GM19324 (cell line): ENCODE data around the gene ALKBH4.
A peak's percentile ranks its signal among the peaks of the same experiment; 100 is the strongest.
"Not testable (repeated sequence)": the region's sequence is repeated elsewhere in the genome, so short reads cannot be mapped to it uniquely, and the experiment has no call there.

Source experiments
- ATAC-seq: cut with Tn5 transposase; IDR thresholded peaks from one replicate; pipeline ENCODE4 v1.9.1; 2021; ENCODE audit warnings: mild to moderate bottlenecking, moderate library complexity; ENCODE audit not compliant: unreplicated experiment, low FRiP score

ALKBH4 gene

GRCh38 chr7:102464577-102465280 is at the start of gene ALKBH4, which contains the start of gene LRWD1:
ALKBH4 (minus strand) TSS chr7:102464863; CDS start chr7:102464836, 27 bp downstream.
LRWD1 (plus strand) TSS chr7:102464984; CDS start chr7:102465081, 97 bp downstream.
- peak; percentile 92 for ATAC-seq

- ATAC-seq, result not testable (repeated sequence)
Measured at GRCh38 chr7:102512642-102513221, 48.1 kb upstream of the ALKBH4 start.

GRCh38 chr7:102511860-102512522 is 47.3 kb upstream of the ALKBH4 start:
- peak; percentile 33 for ATAC-seq

- not testable (repeated sequence) for ATAC-seq
Measured at GRCh38 chr7:102510575-102510974, 45.9 kb upstream of the ALKBH4 start.

- ATAC-seq, result not testable (repeated sequence)
Measured at GRCh38 chr7:102507410-102508088, 42.9 kb upstream of the ALKBH4 start.

- not testable (repeated sequence) for ATAC-seq
Measured at GRCh38 chr7:102505298-102506185, 40.9 kb upstream of the ALKBH4 start.

GRCh38 chr7:102503141-102503540 is 38.5 kb upstream of the ALKBH4 start:
- not testable (repeated sequence) for ATAC-seq

GRCh38 chr7:102498321-102498720 is 33.7 kb upstream of the ALKBH4 start:
- not testable (repeated sequence) for ATAC-seq

- ATAC-seq, result not testable (repeated sequence)
Measured at GRCh38 chr7:102497308-102497707, 32.6 kb upstream of the ALKBH4 start.

- not testable (repeated sequence) for ATAC-seq
Measured at GRCh38 chr7:102496861-102497260, 32.2 kb upstream of the ALKBH4 start.

GRCh38 chr7:102494473-102495149 is 29.9 kb upstream of the ALKBH4 start:
- peak; percentile 69 for ATAC-seq

GRCh38 chr7:102494026-102494425 is 29.4 kb upstream of the ALKBH4 start:
- ATAC-seq, result not testable (repeated sequence)

- ATAC-seq, result not testable (repeated sequence)
Measured at GRCh38 chr7:102493220-102493935, 28.7 kb upstream of the ALKBH4 start.

- not testable (repeated sequence) for ATAC-seq
Measured at GRCh38 chr7:102490529-102491075, 25.9 kb upstream of the ALKBH4 start.

- ATAC-seq, result not testable (repeated sequence)
Measured at GRCh38 chr7:102484317-102484716, 19.7 kb upstream of the ALKBH4 start.

- ATAC-seq, result not testable (repeated sequence)
Measured at GRCh38 chr7:102481962-102482361, 17.3 kb upstream of the ALKBH4 start.

- ATAC-seq, result not testable (repeated sequence)
Measured at GRCh38 chr7:102479982-102480637, 15.4 kb upstream of the ALKBH4 start.

GRCh38 chr7:102479209-102479584 is 14.5 kb upstream of the ALKBH4 start:
- peak; percentile 10 for ATAC-seq
